Uterus (tissue), 4 donors: ENCODE results near the gene NPHP1. TPM values are rescaled to one million over a fixed set of nuclear protein-coding genes. Genes with fewer than 3 reads are reported as not detected.
A peak's percentile ranks its signal among the peaks of the same experiment; 100 is the strongest.

Experiments used
- DNase-seq, 2 donors: peaks; one replicate each; pipeline ENCODE4 v3.0.0-alpha.2; 2019 to 2020
- H3K27ac ChIP-seq, 2 donors: fragments of 200-600 bp; sonication (generic); 1 replicate in 1 of 2; 2 replicates in 1 of 2; pipeline ENCODE4 v1.5.1; 2016 to 2018
- H3K27me3 ChIP-seq, 2 donors: fragments of 200-600 bp; sonication (generic); one replicate each; pipeline ENCODE4 v1.5.1; 2018 to 2019; ENCODE audit warnings: control low read depth in 1 of 2
- H3K36me3 ChIP-seq, 2 donors: fragments of 200-600 bp; sonication (generic); one replicate each; pipeline ENCODE4 v1.5.1; 2019; ENCODE audit warnings: control low read depth in 1 of 2
- H3K4me1 ChIP-seq, 2 donors: fragments of 200-600 bp; sonication (generic); one replicate each; pipeline ENCODE4 v1.5.1; 2018 to 2019; ENCODE audit warnings: control low read depth in 1 of 2
- H3K4me3 ChIP-seq, 2 donors: fragments of 200-600 bp; sonication (generic); 1 replicate in 1 of 2; 2 replicates in 1 of 2; pipeline ENCODE4 v1.5.1; 2018 to 2019; ENCODE audit warnings: mild to moderate bottlenecking in 1 of 2
- H3K9me3 ChIP-seq, 2 donors: fragments of 200-600 bp; sonication (generic); one replicate each; pipeline ENCODE4 v1.5.1; 2019; ENCODE audit warnings: control low read depth in 1 of 2
- CTCF ChIP-seq, 4 experiments: fragments of 200-600 bp in 2 of 4; fragments of 450-650 bp in 2 of 4; sonication (generic) in 2 of 4; IDR thresholded peaks; one replicate each; pipeline ENCODE4 v1.5.1; 2016 to 2019; ENCODE audit warnings: antibody characterized with exemption in 4 of 4, mild to moderate bottlenecking in 2 of 4, moderate library complexity in 1 of 4
- POLR2A ChIP-seq, 2 donors: fragments of 450-650 bp; IDR thresholded peaks; one replicate each; pipeline ENCODE4 v1.6.1; 2016; ENCODE audit warnings: antibody characterized with exemption in 2 of 2, mild to moderate bottlenecking in 1 of 2, moderate library complexity in 1 of 2
- intact Hi-C: fragments of 100-400 bp; cut with DNase I; formaldehyde crosslinking; loops from one replicate; pipeline ENCODE4 v1.15.1; 2023; ENCODE audit warnings: low total_unique reads
- total RNA-seq, 4 donors: library from RNA; depleted of rRNA in 3 of 4; stranded (reverse); fragments of >200 nt in 3 of 4; gene quantifications; one replicate each; pipeline versions ENCODE4 v1.1.0 to v1.2.4, GENCODE V29; 2014 to 2023
- donor health status: DM: yes; HTN: yes; CAD: no.

The NPHP1 gene
- total RNA-seq, 4 donors from 2014 or later: 9.4 to 35.6 (median 17.2) TPM

- Histone ChIP-seq H3K4me1 (no peaks in the 10 kb centered on the region), H3K36me3 (no peaks in the 10 kb centered on the region), H3K4me3 (no peak overlapping the region), H3K27ac (peak overlapping the region in 1 of 2 donors; percentile 28), H3K9me3 (no peaks in the 10 kb centered on the region), H3K27me3 (no peaks in the 10 kb centered on the region)
- no peak for TF ChIP-seq CTCF (IDR thresholded peaks at IDR 0.05)
- TF ChIP-seq POLR2A (IDR thresholded peaks at IDR 0.05): no peak
- no peak for DNase-seq
- intact Hi-C loops: no loop called here
Observed at GRCh38 chr2:110105183-110105582, 99.6 kb downstream of the NPHP1 start.

DNA sequence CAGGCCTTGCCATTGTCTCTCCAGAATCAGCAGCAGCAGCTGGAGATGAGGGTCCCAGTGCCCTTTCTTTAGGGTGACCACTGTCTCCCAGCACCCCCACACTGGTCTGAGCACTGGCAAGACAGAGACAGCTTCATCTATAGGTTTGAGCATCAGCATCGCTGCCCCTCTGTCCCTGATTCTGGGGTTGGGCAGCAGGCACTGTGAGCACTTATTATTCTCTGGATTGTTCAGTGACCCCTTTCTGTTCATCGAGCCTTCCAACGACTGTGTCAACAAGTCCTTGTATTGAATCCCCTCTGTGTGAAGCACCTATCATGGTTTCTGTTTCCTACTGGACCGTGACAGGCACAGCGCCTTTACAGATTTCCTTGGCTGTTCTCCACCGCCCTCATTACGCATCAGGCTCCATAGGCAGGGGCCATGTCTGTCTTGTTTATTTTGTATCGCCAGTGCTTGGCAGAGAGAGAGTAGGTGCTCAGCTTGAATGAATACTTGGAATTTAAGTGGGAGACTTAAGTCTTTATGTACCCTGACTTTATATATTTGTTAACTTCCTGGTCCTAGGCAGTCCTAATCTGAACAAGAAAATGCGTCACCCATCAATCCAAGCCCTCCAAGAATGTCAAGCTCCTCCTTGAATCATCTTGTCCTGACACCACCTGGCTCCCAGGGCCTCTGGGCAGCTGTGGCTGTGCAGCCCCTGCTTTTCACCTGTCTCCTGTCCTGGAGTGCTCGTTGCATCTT lies 100.6 kb downstream of the NPHP1 start:
- Histone ChIP-seq H3K4me3 (no peak overlapping the region), H3K36me3 (no peaks in the 10 kb centered on the region), H3K27ac (no peak overlapping the region), H3K27me3 (no peaks in the 10 kb centered on the region), H3K9me3 (no peaks in the 10 kb centered on the region), H3K4me1 (no peaks in the 10 kb centered on the region)
- no peak for TF ChIP-seq POLR2A (IDR thresholded peaks at IDR 0.05)
- no peak for TF ChIP-seq CTCF (IDR thresholded peaks at IDR 0.05)
- intact Hi-C loops: no loop called here
- DNase-seq: no peak

GRCh38 chr2:110103061-110103961 lies 101.5 kb downstream of the NPHP1 start:
- Histone ChIP-seq H3K27ac (peak overlapping the region in 1 of 2 donors; percentile 76), H3K9me3 (no peaks in the 10 kb centered on the region), H3K4me1 (no peaks in the 10 kb centered on the region), H3K36me3 (no peaks in the 10 kb centered on the region), H3K4me3 (no peak overlapping the region), H3K27me3 (no peaks in the 10 kb centered on the region)
- TF ChIP-seq CTCF (IDR thresholded peaks at IDR 0.05) (no peak), POLR2A (IDR thresholded peaks at IDR 0.05) (no peak)
- intact Hi-C loops: no loop called here
- DNase-seq: no peak

GRCh38 chr2:110101901-110102803 lies 102.7 kb downstream of the NPHP1 start:
- H3K4me1 ChIP-seq: no peaks in the 10 kb centered on the region
- DNase-seq: no peak
- H3K27ac ChIP-seq: peak overlapping the region; percentile 76 to 85
- no peaks in the 10 kb centered on the region for H3K36me3 ChIP-seq
- no peak overlapping the region for H3K4me3 ChIP-seq
- intact Hi-C loops: no loop called here
- no peaks in the 10 kb centered on the region for H3K9me3 ChIP-seq
- no peak for TF ChIP-seq POLR2A (IDR thresholded peaks at IDR 0.05)
- no peak for TF ChIP-seq CTCF (IDR thresholded peaks at IDR 0.05)
- H3K27me3 ChIP-seq: no peaks in the 10 kb centered on the region
